Measurements from ENCODE around the gene IL24.

Gene IL24

GRCh38 chr1:206951318-206952100 lies 54.3 kb downstream of the IL24 start:
- H3K4me3 ChIP-seq (ENCODE audit: low read depth in 1 of 2, low read length in 2 of 2): no peak overlapping the region

GRCh38 chr1:206952171-206952570 lies 54.9 kb downstream of the IL24 start:
- Histone ChIP-seq H3K79me2 (ENCODE audit: insufficient read depth, low read length) (no peaks in the 10 kb centered on the region), H3K27ac (ENCODE audit: low read length) (no peak overlapping the region), H3K4me3 (ENCODE audit: low read depth in 1 of 2, low read length in 2 of 2) (no peak overlapping the region), H4K20me1 (ENCODE audit: insufficient read depth, low read length) (no peaks in the 10 kb centered on the region), H2AFZ (ENCODE audit: low read depth, low read length) (no peak overlapping the region), H3K36me3 (ENCODE audit: insufficient read depth, low read length) (no peaks in the 10 kb centered on the region), H3K4me1 (ENCODE audit: insufficient read depth, low read length) (no peaks in the 10 kb centered on the region), H3K27me3 (ENCODE audit: insufficient read depth, low read length, poor library complexity) (no peaks in the 10 kb centered on the region), H3K4me2 (ENCODE audit: insufficient read depth, low read length) (no peak overlapping the region), H3K9ac (ENCODE audit: low read depth, low read length) (no peak overlapping the region), H3K9me3 (ENCODE audit: insufficient read depth, low read length, severe bottlenecking) (no peaks in the 10 kb centered on the region)
- DNase-seq (no peak), ATAC-seq (ENCODE audit: insufficient read depth, low read depth) (no peak)
- TF ChIP-seq EZH2 (IDR thresholded peaks at IDR 0.05; ENCODE audit: borderline replicate concordance, low read depth, low read length, severe bottlenecking) (no peak), CTCF (IDR thresholded peaks at IDR 0.05; ENCODE audit: borderline replicate concordance, extremely low read depth, low read length, poor library complexity, severe bottlenecking) (no peak)

More at GRCh38 chr1:206951318-206952100, 54.3 kb downstream of the IL24 start:
- no peaks in the 10 kb centered on the region for H3K36me3 ChIP-seq (ENCODE audit: insufficient read depth, low read length)
- no peak overlapping the region for H3K27ac ChIP-seq (ENCODE audit: low read length)
- no peaks in the 10 kb centered on the region for H3K4me1 ChIP-seq (ENCODE audit: insufficient read depth, low read length)
- no peaks in the 10 kb centered on the region for H3K79me2 ChIP-seq (ENCODE audit: insufficient read depth, low read length)
- H3K27me3 ChIP-seq (ENCODE audit: insufficient read depth, low read length, poor library complexity): no peaks in the 10 kb centered on the region
- TF ChIP-seq CTCF (IDR thresholded peaks at IDR 0.05; ENCODE audit: borderline replicate concordance, extremely low read depth, low read length, poor library complexity, severe bottlenecking) (no peak), EZH2 (IDR thresholded peaks at IDR 0.05; ENCODE audit: borderline replicate concordance, low read depth, low read length, severe bottlenecking) (no peak)
- no peak overlapping the region for H2AFZ ChIP-seq (ENCODE audit: low read depth, low read length)
- DNase-seq (no peak), ATAC-seq (ENCODE audit: insufficient read depth, low read depth) (no peak)
- H4K20me1 ChIP-seq (ENCODE audit: insufficient read depth, low read length): no peaks in the 10 kb centered on the region
- no peak overlapping the region for H3K4me2 ChIP-seq (ENCODE audit: insufficient read depth, low read length)
- no peaks in the 10 kb centered on the region for H3K9me3 ChIP-seq (ENCODE audit: insufficient read depth, low read length, severe bottlenecking)
- H3K9ac ChIP-seq (ENCODE audit: low read depth, low read length): no peak overlapping the region

GRCh38 chr1:206953126-206953525 lies 55.9 kb downstream of the IL24 start:
- Histone ChIP-seq H3K4me3 (ENCODE audit: low read depth in 1 of 2, low read length in 2 of 2) (no peak overlapping the region), H3K9me3 (ENCODE audit: insufficient read depth, low read length, severe bottlenecking) (no peaks in the 10 kb centered on the region), H3K27ac (ENCODE audit: low read length) (no peak overlapping the region), H3K4me2 (ENCODE audit: insufficient read depth, low read length) (no peak overlapping the region), H3K9ac (ENCODE audit: low read depth, low read length) (no peak overlapping the region), H3K27me3 (ENCODE audit: insufficient read depth, low read length, poor library complexity) (no peaks in the 10 kb centered on the region), H2AFZ (ENCODE audit: low read depth, low read length) (no peak overlapping the region), H3K36me3 (ENCODE audit: insufficient read depth, low read length) (no peaks in the 10 kb centered on the region), H3K4me1 (ENCODE audit: insufficient read depth, low read length) (no peaks in the 10 kb centered on the region), H4K20me1 (ENCODE audit: insufficient read depth, low read length) (no peaks in the 10 kb centered on the region), H3K79me2 (ENCODE audit: insufficient read depth, low read length) (no peaks in the 10 kb centered on the region)
- TF ChIP-seq EZH2 (IDR thresholded peaks at IDR 0.05; ENCODE audit: borderline replicate concordance, low read depth, low read length, severe bottlenecking): no peak
- no peak for TF ChIP-seq CTCF (IDR thresholded peaks at IDR 0.05; ENCODE audit: borderline replicate concordance, extremely low read depth, low read length, poor library complexity, severe bottlenecking)
- no peak for DNase-seq
- no peak for ATAC-seq (ENCODE audit: insufficient read depth, low read depth)
